RPMI8226 (cell line): Measurements from ENCODE around the gene HOATZ.

ENCODE experiments used
- DNase-seq: peaks from one replicate; pipeline ENCODE4 v3.0.0-alpha.2; 2015

The HOATZ gene

GRCh38 chr11:111514216-111515031 lies at the start of gene HOATZ:
Gene HOATZ (plus strand): TSS chr11:111514778. CDS start chr11:111514785, 7 bp downstream.
- no peak for DNase-seq

GRCh38 chr11:111465400-111465799 lies 49.2 kb upstream of the HOATZ start:
- DNase-seq: no peak

DNA sequence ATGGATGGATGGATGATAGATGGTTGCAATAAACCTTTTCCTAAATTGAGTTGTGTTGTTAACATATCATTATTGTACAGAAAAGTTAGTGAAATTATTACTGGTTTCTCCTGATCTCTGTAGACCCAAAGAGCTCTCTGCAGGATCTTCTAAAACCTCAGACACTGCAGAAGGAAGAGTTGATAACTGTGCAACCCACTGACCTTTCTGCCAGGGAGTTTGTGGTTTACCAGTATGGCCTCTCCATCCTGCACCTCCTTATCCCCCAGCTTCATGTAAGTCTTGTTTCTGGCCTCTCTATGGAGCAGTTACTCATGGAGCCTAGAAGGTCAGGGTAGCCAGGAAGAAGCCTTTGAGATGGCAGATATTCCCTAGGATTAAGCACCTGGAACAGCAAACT lies 48.0 kb upstream of the HOATZ start:
- no peak for DNase-seq

DNA sequence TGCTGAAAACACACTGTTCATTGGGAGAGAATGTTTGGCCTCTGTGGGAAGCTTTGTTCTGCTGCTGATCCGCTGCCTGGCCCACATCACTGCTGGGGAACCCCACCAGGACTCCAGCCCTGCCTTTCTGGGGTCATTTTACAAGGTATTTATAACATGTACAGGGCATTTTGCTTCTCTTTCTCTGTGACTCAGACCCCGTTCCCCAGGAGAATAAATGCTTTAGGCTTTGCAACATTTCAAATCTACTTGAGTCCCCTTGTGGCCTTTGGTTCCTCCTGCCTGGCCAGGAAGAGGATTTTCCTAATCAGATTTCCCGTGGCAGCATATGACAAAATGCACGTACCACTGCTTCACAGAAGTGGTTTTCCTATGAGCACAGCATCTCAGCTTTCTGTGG lies 45.4 kb upstream of the HOATZ start:
- no peak for DNase-seq

DNA sequence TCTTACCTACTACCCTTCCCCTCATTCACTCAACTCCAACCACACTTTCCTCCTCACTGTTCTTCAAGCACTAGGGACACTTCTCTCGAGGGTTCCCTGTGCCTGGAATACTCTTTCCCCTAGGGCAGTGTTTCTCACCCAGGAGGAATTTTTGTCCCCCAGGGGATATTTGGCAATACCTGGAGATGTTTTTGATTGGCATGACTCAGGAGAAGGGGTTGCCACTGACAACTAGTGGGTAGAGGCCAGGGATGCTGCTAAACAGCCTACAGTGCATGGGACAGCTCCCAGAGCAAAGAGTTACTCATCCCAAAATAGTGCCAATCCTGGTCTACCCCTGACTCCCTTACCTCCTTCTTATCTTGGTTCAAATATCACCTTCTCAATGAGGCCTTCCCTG lies 42.4 kb upstream of the HOATZ start:
- no peak for DNase-seq

- no peak for DNase-seq
Observed at GRCh38 chr11:111474432-111474831, 40.1 kb upstream of the HOATZ start.

DNA sequence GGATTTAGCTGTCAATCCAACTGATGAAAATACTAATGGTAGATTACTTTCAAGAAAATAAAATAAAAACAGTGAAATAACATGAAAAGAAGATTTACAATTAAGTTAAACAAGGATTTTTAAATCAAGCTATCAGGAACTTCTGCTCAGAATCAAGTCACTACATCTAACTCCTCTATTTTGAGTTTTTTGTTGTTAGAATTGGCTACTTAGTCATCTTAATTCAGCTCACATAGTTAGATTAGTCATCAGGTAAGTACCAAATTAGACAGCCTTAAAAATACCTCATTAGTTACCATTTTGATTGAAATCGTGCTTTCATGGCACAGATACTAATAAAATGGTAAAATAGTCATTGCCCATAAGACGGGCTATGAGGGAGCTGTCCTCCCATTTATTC lies 38.2 kb upstream of the HOATZ start:
- no peak for DNase-seq

- DNase-seq: no peak
Observed at GRCh38 chr11:111476956-111477355, 37.6 kb upstream of the HOATZ start.

- no peak for DNase-seq
Observed at GRCh38 chr11:111477898-111478297, 36.7 kb upstream of the HOATZ start.

- no peak for DNase-seq
Observed at GRCh38 chr11:111479666-111480065, 34.9 kb upstream of the HOATZ start.

DNA sequence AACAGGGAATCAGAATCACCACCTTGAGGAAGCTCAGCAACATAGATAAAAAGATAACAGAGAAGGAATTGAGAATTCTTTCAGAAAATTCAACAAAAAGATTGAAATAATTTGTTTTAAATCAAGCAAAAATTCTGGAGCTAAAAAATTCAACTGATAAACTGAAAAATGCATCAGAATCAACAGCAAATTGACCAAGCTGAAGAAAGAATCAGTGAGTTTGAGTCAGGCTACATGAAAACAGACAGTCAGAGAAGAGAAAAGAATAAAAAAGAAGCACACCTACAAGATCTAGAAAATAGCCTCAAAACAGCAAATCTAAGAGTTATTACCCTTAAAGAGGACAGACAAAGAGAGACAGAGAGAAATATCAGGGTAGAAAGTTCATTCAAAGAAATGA lies 31.1 kb upstream of the HOATZ start:
- DNase-seq: no peak

- no peak for DNase-seq
Observed at GRCh38 chr11:111490496-111490895, 24.1 kb upstream of the HOATZ start.

DNA sequence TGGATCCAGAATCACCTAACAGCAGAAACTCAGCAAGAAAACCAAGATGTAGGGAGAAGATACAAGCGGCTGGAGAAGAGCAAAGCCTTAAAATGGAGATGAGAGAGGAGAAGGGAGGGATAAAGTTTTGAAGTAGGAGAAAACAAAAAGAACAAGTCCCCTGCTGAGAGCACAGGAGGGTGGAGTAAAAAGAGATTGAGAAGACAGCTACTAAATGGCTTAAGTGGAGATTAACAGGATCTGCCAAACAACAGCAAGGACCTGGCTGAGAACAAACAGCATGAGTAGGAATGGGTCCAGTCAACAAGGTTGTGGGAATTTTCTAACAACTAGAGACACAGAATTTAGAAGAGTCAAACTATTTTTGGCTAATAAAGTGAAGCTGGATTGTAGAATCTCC lies 20.5 kb upstream of the HOATZ start:
- DNase-seq: no peak

- DNase-seq: no peak
Observed at GRCh38 chr11:111499483-111499882, 15.1 kb upstream of the HOATZ start.

GRCh38 chr11:111500481-111500880 lies 14.1 kb upstream of the HOATZ start:
- no peak for DNase-seq

GRCh38 chr11:111502611-111503010 lies 12.0 kb upstream of the HOATZ start:
- no peak for DNase-seq

DNA sequence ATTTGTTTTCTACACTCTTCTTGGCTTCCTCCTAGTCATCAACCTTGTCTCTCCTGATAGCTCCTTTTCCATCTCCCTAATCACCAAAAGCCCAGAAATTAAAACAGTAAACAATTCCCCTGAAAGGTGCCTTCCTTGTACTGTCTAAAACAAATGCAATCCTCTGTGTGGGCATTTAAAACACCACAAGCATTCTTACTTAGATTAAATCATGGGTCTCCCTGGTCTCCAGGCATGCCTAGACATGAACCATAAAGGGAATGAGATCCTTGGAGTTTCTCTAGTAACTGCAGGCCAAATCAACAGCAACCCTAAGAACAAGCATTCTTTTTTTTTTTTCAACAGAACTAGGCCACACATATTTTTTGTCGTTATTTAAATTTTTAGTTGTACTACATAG lies 4.3 kb upstream of the HOATZ start:
- no peak for DNase-seq

- no peak for DNase-seq
Observed at GRCh38 chr11:111512296-111513239, 2.0 kb upstream of the HOATZ start, which contains the start of gene BTG4. Gene BTG4 (minus strand): TSS chr11:111512386. CDS start chr11:111498776, 13,610 bp downstream.

GRCh38 chr11:111513240-111513605 lies 1.4 kb upstream of the HOATZ start:
- DNase-seq: no peak

DNA sequence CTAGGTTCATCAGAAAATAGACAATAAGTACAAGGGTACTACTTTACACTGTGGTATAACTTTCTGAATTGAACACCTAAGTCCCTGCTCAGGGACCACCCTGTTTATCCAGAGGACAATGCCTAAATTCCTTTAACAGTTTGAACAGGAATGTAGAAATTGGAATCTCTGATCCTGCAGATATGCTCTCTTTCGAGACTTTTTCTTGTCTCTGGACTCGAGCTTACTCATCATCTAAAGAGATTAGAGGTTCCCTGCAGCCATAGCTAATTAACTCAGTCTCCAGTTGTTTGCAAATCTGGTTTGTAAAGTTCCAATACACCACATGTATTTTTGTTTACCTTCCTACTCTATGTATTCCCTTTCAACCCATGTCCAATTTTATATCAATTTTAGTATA lies 1.0 kb downstream of the HOATZ start:
- no peak for DNase-seq

GRCh38 chr11:111518668-111519067 lies 4.1 kb downstream of the HOATZ start:
- no peak for DNase-seq

- DNase-seq: no peak
Observed at GRCh38 chr11:111520560-111520959, 6.0 kb downstream of the HOATZ start.

DNA sequence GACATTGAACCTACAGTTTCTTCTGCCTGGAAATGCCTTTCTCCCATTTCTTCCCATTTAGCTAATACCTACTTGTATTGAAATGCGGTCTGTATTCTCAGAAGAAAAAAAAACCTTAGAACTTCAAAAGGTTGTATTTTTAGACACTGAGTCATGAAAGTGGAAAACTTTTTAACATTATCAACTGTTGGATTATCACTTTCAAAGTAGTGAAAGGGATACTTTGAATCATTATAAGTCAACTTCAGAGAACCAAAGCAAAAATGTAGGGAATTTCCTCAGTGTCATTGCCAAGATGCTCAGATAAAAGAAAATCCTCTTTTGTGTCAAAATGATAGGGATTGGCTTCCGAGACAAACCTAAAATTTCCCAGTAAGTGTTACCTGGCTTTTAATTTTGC lies 6.6 kb downstream of the HOATZ start:
- no peak for DNase-seq

DNA sequence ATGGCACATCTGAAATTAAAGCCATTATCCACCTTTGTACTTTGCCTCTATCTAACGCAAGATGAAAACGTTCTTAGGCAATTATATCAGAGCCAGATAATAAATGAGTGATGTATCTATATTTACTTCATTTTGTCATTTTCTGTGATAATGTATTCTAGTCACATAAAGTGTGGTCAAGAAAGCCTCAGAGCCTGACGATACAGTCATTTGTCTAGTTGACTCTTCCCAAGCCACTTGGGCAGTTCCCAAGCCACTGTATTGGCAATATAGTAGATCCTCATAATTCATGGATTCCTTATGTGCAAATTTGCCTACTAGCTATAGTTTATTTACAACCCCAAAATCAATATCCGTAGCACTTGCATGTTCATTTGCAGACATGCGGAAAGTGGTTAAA lies 7.8 kb downstream of the HOATZ start:
- no peak for DNase-seq
